Liver (tissue), 9 donors: ENCODE results near the gene EDN3. TPM values are rescaled to one million over a fixed set of nuclear protein-coding genes. Genes with fewer than 3 reads are reported as not detected.
"Not testable (repeated sequence)": the region's sequence is repeated elsewhere in the genome, so short reads cannot be mapped to it uniquely, and the experiment has no call there.

Experiments
- DNase-seq: peaks from one replicate; pipeline ENCODE4 v3.0.0-alpha.2; 2017; ENCODE audit warnings: low spot score
- H3K27ac ChIP-seq, 2 donors: one replicate each; pipeline ENCODE4 v1.7.0; 2013; ENCODE audit warnings: inconsistent platforms in 2 of 2, low read length in 2 of 2, control low read depth in 1 of 2, low read depth in 1 of 2, mild to moderate bottlenecking in 1 of 2
- H3K27me3 ChIP-seq, 4 donors: one replicate each; pipeline versions ENCODE4 v1.6.1 to v1.7.0; 2013; ENCODE audit warnings: low read length in 3 of 4, inconsistent platforms in 1 of 4, mild to moderate bottlenecking in 1 of 4, moderate library complexity in 1 of 4; ENCODE audit not compliant: control insufficient read depth in 4 of 4, insufficient read depth in 4 of 4
- H3K36me3 ChIP-seq, 4 donors: one replicate each; pipeline versions ENCODE4 v1.6.1 to v1.7.0; 2013; ENCODE audit warnings: low read length in 3 of 4, mild to moderate bottlenecking in 3 of 4, low read depth in 1 of 4, moderate library complexity in 1 of 4; ENCODE audit not compliant: control insufficient read depth in 4 of 4, insufficient read depth in 3 of 4
- H3K4me1 ChIP-seq, 4 donors: one replicate each; pipeline versions ENCODE4 v1.6.1 to v1.7.0; 2013; ENCODE audit warnings: low read length in 3 of 4, mild to moderate bottlenecking in 3 of 4, moderate library complexity in 1 of 4; ENCODE audit not compliant: control insufficient read depth in 4 of 4, insufficient read depth in 4 of 4
- H3K4me3 ChIP-seq, 3 donors: one replicate each; pipeline versions ENCODE4 v1.6.1 to v1.7.0; 2013; ENCODE audit warnings: low read length in 3 of 3, control low read depth in 1 of 3, low read depth in 1 of 3, mild to moderate bottlenecking in 1 of 3
- H3K9ac ChIP-seq, 2 donors: one replicate each; pipeline ENCODE4 v1.7.0; 2013; ENCODE audit warnings: low read length in 2 of 2, mild to moderate bottlenecking in 2 of 2, moderate library complexity in 2 of 2, control low read depth in 1 of 2, low read depth in 1 of 2
- H3K9me3 ChIP-seq, 4 donors: one replicate each; pipeline versions ENCODE4 v1.6.1 to v1.7.0; 2013; ENCODE audit warnings: low read length in 3 of 4; ENCODE audit not compliant: control insufficient read depth in 4 of 4
- CTCF ChIP-seq: fragments of 150-350 bp; IDR thresholded peaks from 2 replicates; pipeline ENCODE4 v1.5.1; 2017; ENCODE audit warnings: improper control_type of control experiment, low read depth, low read length; ENCODE audit not compliant: missing input control
- FOXA1 ChIP-seq: IDR thresholded peaks from 2 replicates; pipeline ENCODE4 v1.6.1; 2016; ENCODE audit warnings: antibody characterized with exemption
- FOXA2 ChIP-seq: IDR thresholded peaks from 2 replicates; pipeline ENCODE4 v1.6.1; 2016; ENCODE audit warnings: antibody characterized with exemption
- GABPA ChIP-seq, 2 donors: IDR thresholded peaks in 1 of 2; conservative IDR thresholded peaks in 1 of 2; 2 replicates each; pipeline ENCODE4 v1.6.1; 2016; ENCODE audit warnings: antibody characterized with exemption in 2 of 2, mild to moderate bottlenecking in 1 of 2, moderate library complexity in 1 of 2
- HNF4A ChIP-seq, 2 donors: conservative IDR thresholded peaks; 2 replicates each; pipeline ENCODE4 v1.6.1; 2016; ENCODE audit warnings: antibody characterized with exemption in 2 of 2, mild to moderate bottlenecking in 2 of 2
- HNF4G ChIP-seq: IDR thresholded peaks from 2 replicates; pipeline ENCODE4 v1.6.1; 2016; ENCODE audit warnings: antibody characterized with exemption
- JUND ChIP-seq, 2 donors: IDR thresholded peaks; 2 replicates each; pipeline ENCODE4 v1.6.1; 2016; ENCODE audit warnings: antibody characterized with exemption in 2 of 2
- MAX ChIP-seq: IDR thresholded peaks from 2 replicates; pipeline ENCODE4 v1.6.1; 2016; ENCODE audit warnings: antibody characterized with exemption
- NR2F2 ChIP-seq: IDR thresholded peaks from 2 replicates; pipeline ENCODE4 v1.6.1; 2016; ENCODE audit warnings: antibody characterized with exemption
- RAD21 ChIP-seq, 2 donors: IDR thresholded peaks; 2 replicates each; pipeline ENCODE4 v1.6.1; 2016; ENCODE audit warnings: antibody characterized with exemption in 2 of 2, mild to moderate bottlenecking in 2 of 2
- REST ChIP-seq: IDR thresholded peaks from 2 replicates; pipeline ENCODE4 v1.6.1; 2016; ENCODE audit warnings: antibody characterized with exemption, mild to moderate bottlenecking
- RXRA ChIP-seq, 2 donors: IDR thresholded peaks; 2 replicates each; pipeline ENCODE4 v1.6.1; 2017 to 2018; ENCODE audit warnings: antibody characterized with exemption in 2 of 2, mild to moderate bottlenecking in 1 of 2
- SP1 ChIP-seq: IDR thresholded peaks from 2 replicates; pipeline ENCODE4 v1.6.1; 2018; ENCODE audit warnings: antibody characterized with exemption, mild to moderate bottlenecking
- TAF1 ChIP-seq: conservative IDR thresholded peaks from 2 replicates; pipeline ENCODE4 v1.6.1; 2016; ENCODE audit warnings: antibody characterized with exemption, mild to moderate bottlenecking
- WGBS: extraction: QIAGEN DNeasy Blood & Tissue Kit; methylation state at CpG from one replicate; pipeline ENCODE4 v1.1.7; 2013; 5-methylcytosine and 5-hydroxymethylcytosine counted together
- polyA plus RNA-seq, 2 donors: library from polyadenylated mRNA; stranded (reverse) in 1 of 2; unstranded in 1 of 2; fragments of 200-250 nt in 1 of 2; fragments of >200 nt in 1 of 2; fragmentation: Nextera tagmentation in 1 of 2; extraction: Ambion mirVana in 1 of 2; gene quantifications; one replicate each; pipeline versions ENCODE4 v1.2.1 to v1.2.3, GENCODE V29; 2013 to 2015
- total RNA-seq, 2 donors: library from RNA; depleted of rRNA; stranded (reverse); fragments of >200 nt; gene quantifications; one replicate each; pipeline ENCODE4 v1.2.3, GENCODE V29; 2014
- TF ChIP-seq, protein P1 (sequence below): IDR thresholded peaks from 2 replicates; pipeline ENCODE4 v1.6.1; 2016; ENCODE audit warnings: antibody characterized with exemption
- TF ChIP-seq, protein P2 (sequence below): IDR thresholded peaks from 2 replicates; pipeline ENCODE4 v1.6.1; 2016; ENCODE audit warnings: antibody characterized with exemption
- donor health status: healthy.
- donor health status: healthy.
- donor health status: healthy.
- donor health status: healthy.
- donor health status: healthy.

The EDN3 gene
- total and polyA plus RNA-seq, 4 donors, result 0.09 TPM; not detected in 3

DNA sequence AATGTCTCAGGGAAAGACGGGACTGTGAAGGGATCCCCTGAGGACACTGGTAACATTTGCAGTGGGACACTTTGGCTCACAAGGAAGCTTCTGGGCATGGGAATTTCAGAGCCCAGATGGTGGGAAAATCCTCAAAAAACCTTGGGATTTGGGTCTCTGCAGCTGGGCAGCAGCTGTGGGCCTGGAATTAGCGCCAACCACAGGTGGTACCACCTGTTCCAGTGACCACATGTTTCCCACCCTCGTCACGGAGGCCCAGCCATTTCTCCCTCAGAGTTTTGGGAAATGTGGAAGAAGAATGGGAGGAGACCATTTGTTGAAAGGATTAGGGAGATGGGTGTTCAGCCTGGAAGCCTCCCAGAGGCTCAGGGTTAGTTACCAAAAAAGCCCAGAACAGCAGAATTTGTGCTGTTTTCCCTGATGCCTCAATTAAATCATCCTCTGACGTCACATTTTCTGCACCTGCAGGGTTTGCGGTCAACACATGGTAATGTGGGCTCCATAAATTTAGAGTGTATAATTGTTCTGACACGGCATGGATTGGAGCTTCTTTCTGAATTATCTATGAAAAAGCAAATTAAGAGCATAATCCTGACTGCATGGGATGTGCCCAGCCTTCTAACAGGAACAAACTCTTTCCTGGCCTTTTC, 34.4 kb downstream of the EDN3 start:
- no peak overlapping the region for H3K9ac ChIP-seq
- no peak overlapping the region for H3K4me3 ChIP-seq
- H3K4me1 ChIP-seq, result no peaks in the 10 kb centered on the region
- H3K36me3 ChIP-seq, result no peaks in the 10 kb centered on the region
- TF ChIP-seq NR2F2 (no peak), HNF4G (no peak), FOXA2 (no peak)
- no peaks in the 10 kb centered on the region for H3K9me3 ChIP-seq
- no peak overlapping the region for H3K27ac ChIP-seq
- WGBS, result 83% methylated on average over 7 of the region's 7 CpGs
- peaks cover 0 to 9% (median 2%) of the 10 kb centered on the region in 4 donors for H3K27me3 ChIP-seq
- no peak for DNase-seq

DNA sequence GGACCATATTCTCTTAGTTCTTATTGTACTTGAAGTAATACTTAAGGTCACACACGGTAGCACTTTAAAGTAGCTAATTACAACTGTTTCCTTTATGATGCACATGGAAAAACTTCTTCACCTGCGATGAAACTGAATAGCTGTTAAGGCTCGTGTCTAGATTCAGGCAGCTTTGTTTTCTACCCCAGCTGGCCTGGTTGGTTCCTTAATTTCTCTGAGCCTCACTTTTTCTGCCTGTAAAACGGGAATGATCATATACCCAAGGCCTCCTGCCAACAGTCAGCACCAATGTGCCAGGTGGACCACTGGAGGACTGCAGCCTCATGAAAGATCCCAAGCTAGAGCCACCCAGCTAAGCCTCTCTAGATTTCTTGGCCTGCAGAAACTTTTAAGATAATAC, 35.0 kb downstream of the EDN3 start:
- H3K4me1 ChIP-seq, result no peaks in the 10 kb centered on the region
- no peak for TF ChIP-seq MAX
- TF ChIP-seq RAD21 (IDR thresholded peaks at IDR 0.05), result no peak
- no peak for TF ChIP-seq JUND (IDR thresholded peaks at IDR 0.05)
- TF ChIP-seq REST, result no peak
- no peak for TF ChIP-seq HNF4A (conservative IDR thresholded peaks at IDR 0.05)
- TF ChIP-seq, protein P1, sequence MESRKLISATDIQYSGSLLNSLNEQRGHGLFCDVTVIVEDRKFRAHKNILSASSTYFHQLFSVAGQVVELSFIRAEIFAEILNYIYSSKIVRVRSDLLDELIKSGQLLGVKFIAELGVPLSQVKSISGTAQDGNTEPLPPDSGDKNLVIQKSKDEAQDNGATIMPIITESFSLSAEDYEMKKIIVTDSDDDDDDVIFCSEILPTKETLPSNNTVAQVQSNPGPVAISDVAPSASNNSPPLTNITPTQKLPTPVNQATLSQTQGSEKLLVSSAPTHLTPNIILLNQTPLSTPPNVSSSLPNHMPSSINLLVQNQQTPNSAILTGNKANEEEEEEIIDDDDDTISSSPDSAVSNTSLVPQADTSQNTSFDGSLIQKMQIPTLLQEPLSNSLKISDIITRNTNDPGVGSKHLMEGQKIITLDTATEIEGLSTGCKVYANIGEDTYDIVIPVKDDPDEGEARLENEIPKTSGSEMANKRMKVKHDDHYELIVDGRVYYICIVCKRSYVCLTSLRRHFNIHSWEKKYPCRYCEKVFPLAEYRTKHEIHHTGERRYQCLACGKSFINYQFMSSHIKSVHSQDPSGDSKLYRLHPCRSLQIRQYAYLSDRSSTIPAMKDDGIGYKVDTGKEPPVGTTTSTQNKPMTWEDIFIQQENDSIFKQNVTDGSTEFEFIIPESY, result no peak
- TF ChIP-seq FOXA2, result no peak
- TF ChIP-seq SP1, result no peak
- no peak for TF ChIP-seq FOXA1
- TF ChIP-seq NR2F2, result no peak
- DNase-seq, result no peak
- H3K27me3 ChIP-seq, result peaks cover 0 to 9% (median 2%) of the 10 kb centered on the region in 4 donors
- H3K27ac ChIP-seq, result no peak overlapping the region
- no peak overlapping the region for H3K9ac ChIP-seq
- no peaks in the 10 kb centered on the region for H3K36me3 ChIP-seq
- H3K9me3 ChIP-seq, result no peaks in the 10 kb centered on the region
- H3K4me3 ChIP-seq, result no peak overlapping the region
- WGBS, result 81% methylated on average over 4 of the region's 4 CpGs

DNA sequence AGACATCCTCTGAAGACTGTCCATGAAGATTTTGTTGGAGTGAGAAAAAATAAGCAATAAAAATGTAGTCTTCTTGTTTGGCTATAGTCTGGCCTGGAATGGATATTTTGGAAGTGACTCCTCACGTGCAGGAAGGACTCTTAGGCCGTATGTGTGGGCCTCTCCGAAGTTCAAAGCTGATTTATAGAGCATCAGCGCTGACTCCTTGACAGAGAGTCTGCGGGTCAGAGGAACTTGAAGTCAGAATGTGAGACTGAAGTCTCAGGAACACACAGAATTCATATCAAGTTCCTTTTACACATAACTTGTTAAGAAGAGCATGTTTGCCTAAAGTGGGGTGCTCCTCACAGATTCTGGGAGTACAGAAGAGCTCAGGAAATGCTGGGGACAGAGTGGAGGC, 36.1 kb downstream of the EDN3 start:
- Histone ChIP-seq H3K9me3 (no peaks in the 10 kb centered on the region), H3K9ac (no peak overlapping the region), H3K27ac (no peak overlapping the region), H3K4me3 (no peak overlapping the region), H3K4me1 (no peaks in the 10 kb centered on the region), H3K27me3 (peaks cover 0 to 9% (median under 1%) of the 10 kb centered on the region in 4 donors), H3K36me3 (no peaks in the 10 kb centered on the region)
- TF ChIP-seq JUND (IDR thresholded peaks at IDR 0.05), result no peak
- TF ChIP-seq GABPA (IDR thresholded peaks at IDR 0.05 in 1 of 2, conservative IDR thresholded peaks at IDR 0.05 in 1 of 2), result no peak
- TF ChIP-seq TAF1, result no peak
- no peak for TF ChIP-seq NR2F2
- TF ChIP-seq RXRA (IDR thresholded peaks at IDR 0.05), result no peak
- TF ChIP-seq CTCF, result no peak
- TF ChIP-seq, protein P2, sequence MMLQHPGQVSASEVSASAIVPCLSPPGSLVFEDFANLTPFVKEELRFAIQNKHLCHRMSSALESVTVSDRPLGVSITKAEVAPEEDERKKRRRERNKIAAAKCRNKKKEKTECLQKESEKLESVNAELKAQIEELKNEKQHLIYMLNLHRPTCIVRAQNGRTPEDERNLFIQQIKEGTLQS, result no peak
- no peak for TF ChIP-seq RAD21 (IDR thresholded peaks at IDR 0.05)
- no peak for TF ChIP-seq FOXA2
- no peak for DNase-seq
- 86% methylated on average over 5 of the region's 5 CpGs for WGBS

GRCh38 chr20:59338444-59338843, 38.0 kb downstream of the EDN3 start:
- not testable (repeated sequence) for H3K4me3 ChIP-seq, H3K9me3 ChIP-seq, H3K27ac ChIP-seq, H3K9ac ChIP-seq, H3K27me3 ChIP-seq, DNase-seq, H3K36me3 ChIP-seq, H3K4me1 ChIP-seq
- 74% methylated on average over 5 of the region's 8 CpGs for whole genome bisulfite sequencing
